Measurements from ENCODE around the gene SPRR2E. TPM values are rescaled to one million over a fixed set of nuclear protein-coding genes. Genes with fewer than 3 reads are reported as not detected.
"Not testable (repeated sequence)": the region's sequence is repeated elsewhere in the genome, so short reads cannot be mapped to it uniquely, and the experiment has no call there.

The SPRR2E gene
- total RNA-seq, result not detected

GRCh38 chr1:153094426-153094825 lies at the start of gene SPRR2E:
Gene SPRR2E (minus strand): TSS chr1:153094526. CDS start chr1:153093751, 775 bp downstream.
- Histone ChIP-seq H3K36me3 (replicated peaks in 1 of 2; ENCODE audit: insufficient read depth in 1 of 2, low read depth in 2 of 2) (no peaks in the 10 kb centered on the region), H3K27me3 (no peaks in the 10 kb centered on the region), H3K27ac (no peak within 1 kb of the TSS), H3K4me1 (no peaks in the 10 kb centered on the region), H3K9me3 (no peaks in the 10 kb centered on the region), H3K4me3 (no peak within 1 kb of the TSS)
- intact Hi-C loops (cut with DNase I), result no loop called here
- DNase-seq (no peak), ATAC-seq (no peak)
- no peak for TF ChIP-seq POLR2A (IDR thresholded peaks at IDR 0.05)
- no peak for TF ChIP-seq CTCF (IDR thresholded peaks at IDR 0.05)

- Histone ChIP-seq H3K4me1 (peaks cover 12% of the 10 kb centered on the region), H3K36me3 (replicated peaks in 1 of 2; ENCODE audit: insufficient read depth in 1 of 2, low read depth in 2 of 2) (no peaks in the 10 kb centered on the region), H3K4me3 (no peak overlapping the region), H3K27ac (peak overlapping the region in 3 of 4 donors; percentile 21 to 45 (median 24)), H3K27me3 (no peaks in the 10 kb centered on the region), H3K9me3 (no peaks in the 10 kb centered on the region)
- TF ChIP-seq CTCF (IDR thresholded peaks at IDR 0.05) (no peak), POLR2A (IDR thresholded peaks at IDR 0.05) (no peak)
- intact Hi-C loops (cut with DNase I), result no loop called here
- WGBS, 2 donors, result 79 to 87% methylated on average over 3 of the region's 3 CpGs
- DNase-seq (no peak), ATAC-seq (no peak)
Observed at GRCh38 chr1:153141377-153141776, 47.1 kb upstream of the SPRR2E start.

GRCh38 chr1:153140484-153140883 lies 46.2 kb upstream of the SPRR2E start:
- no peaks in the 10 kb centered on the region for H3K36me3 ChIP-seq (replicated peaks in 1 of 2; ENCODE audit: insufficient read depth in 1 of 2, low read depth in 2 of 2)
- TF ChIP-seq CTCF (IDR thresholded peaks at IDR 0.05) (no peak), POLR2A (IDR thresholded peaks at IDR 0.05) (no peak)
- peak overlapping the region in 2 of 4 donors; percentile 24 to 45 for H3K27ac ChIP-seq
- no peaks in the 10 kb centered on the region for H3K27me3 ChIP-seq
- H3K4me3 ChIP-seq, result no peak overlapping the region
- no peaks in the 10 kb centered on the region for H3K9me3 ChIP-seq
- intact Hi-C loops (cut with DNase I), result no loop called here
- ATAC-seq (peak; percentile 68), DNase-seq (peak; percentile 27 to 68 (median 39))
- H3K4me1 ChIP-seq, result peaks cover 12% of the 10 kb centered on the region
- whole genome bisulfite sequencing, 2 donors, result 21 to 31% methylated on average over 3 of the region's 3 CpGs

- no peak overlapping the region for H3K4me3 ChIP-seq
- H3K4me1 ChIP-seq, result no peaks in the 10 kb centered on the region
- intact Hi-C loops (cut with DNase I), result no loop called here
- DNase-seq (no peak), ATAC-seq (no peak)
- no peak overlapping the region for H3K27ac ChIP-seq
- H3K27me3 ChIP-seq, result no peaks in the 10 kb centered on the region
- WGBS, 2 donors, result 86 to 89% methylated on average over 2 of the region's 2 CpGs
- no peaks in the 10 kb centered on the region for H3K36me3 ChIP-seq (replicated peaks in 1 of 2; ENCODE audit: insufficient read depth in 1 of 2, low read depth in 2 of 2)
- no peak for TF ChIP-seq CTCF (IDR thresholded peaks at IDR 0.05)
- TF ChIP-seq POLR2A (IDR thresholded peaks at IDR 0.05), result no peak
- no peaks in the 10 kb centered on the region for H3K9me3 ChIP-seq
Observed at GRCh38 chr1:153133743-153134142, 39.4 kb upstream of the SPRR2E start.

GRCh38 chr1:153133267-153133666 lies 38.9 kb upstream of the SPRR2E start:
- TF ChIP-seq POLR2A (IDR thresholded peaks at IDR 0.05) (no peak), CTCF (IDR thresholded peaks at IDR 0.05) (no peak)
- Histone ChIP-seq H3K36me3 (replicated peaks in 1 of 2; ENCODE audit: insufficient read depth in 1 of 2, low read depth in 2 of 2) (no peaks in the 10 kb centered on the region), H3K9me3 (no peaks in the 10 kb centered on the region), H3K27me3 (no peaks in the 10 kb centered on the region), H3K27ac (no peak overlapping the region), H3K4me1 (no peaks in the 10 kb centered on the region), H3K4me3 (no peak overlapping the region)
- no peak for DNase-seq
- 93% methylated on average over 1 of the region's 1 CpG; no CpG with 5 or more reads in 1 of the 2 donors for WGBS, 2 donors
- ATAC-seq, result no peak
- intact Hi-C loops (cut with DNase I), result no loop called here

- H3K27ac ChIP-seq; intact Hi-C loops (cut with DNase I); H3K36me3 ChIP-seq (replicated peaks in 1 of 2; ENCODE audit: insufficient read depth in 1 of 2, low read depth in 2 of 2); ATAC-seq; H3K9me3 ChIP-seq; H3K4me3 ChIP-seq; H3K4me1 ChIP-seq; DNase-seq; H3K27me3 ChIP-seq: not testable (repeated sequence)
- WGBS, 2 donors, result 94 to 95% methylated on average over 4 of the region's 4 CpGs
Observed at GRCh38 chr1:153128688-153129087, 34.4 kb upstream of the SPRR2E start.

Measured in body of pancreas (tissue), 4 donors.